HepG2 (cell line): Measurements from ENCODE around the gene RSPH10B.
"Not testable (repeated sequence)": the region's sequence is repeated elsewhere in the genome, so short reads cannot be mapped to it uniquely, and the experiment has no call there.

ENCODE experiments used
- HOXA9 ChIP-seq: sonication (generic); formaldehyde crosslinking; IDR thresholded peaks from 2 replicates; pipeline ENCODE4 v1.8.1; 2022; ENCODE audit warnings: missing genetic modification reagents, mild to moderate bottlenecking, moderate library complexity, borderline replicate concordance
- KDM1A ChIP-seq: IDR thresholded peaks from 2 replicates; pipeline ENCODE4 v1.6.1; 2016; ENCODE audit warnings: missing compliant biosample characterization
- MAFF ChIP-seq: IDR thresholded peaks from 2 replicates; pipeline ENCODE4 v1.6.1; 2011; ENCODE audit warnings: low read depth, low read length, improper control_type of control experiment
- RBAK ChIP-seq: sonication (generic); formaldehyde crosslinking; IDR thresholded peaks from 2 replicates; pipeline ENCODE4 v1.5.1; 2020; ENCODE audit warnings: mild to moderate bottlenecking, missing genetic modification reagents
- TAF15 ChIP-seq: fragments of 200-400 bp; formaldehyde crosslinking; IDR thresholded peaks from one replicate; pipeline ENCODE4 v1.6.1; 2018; ENCODE audit warnings: mild to moderate bottlenecking, low read depth, low read length; ENCODE audit not compliant: poor library complexity, severe bottlenecking

DNA sequence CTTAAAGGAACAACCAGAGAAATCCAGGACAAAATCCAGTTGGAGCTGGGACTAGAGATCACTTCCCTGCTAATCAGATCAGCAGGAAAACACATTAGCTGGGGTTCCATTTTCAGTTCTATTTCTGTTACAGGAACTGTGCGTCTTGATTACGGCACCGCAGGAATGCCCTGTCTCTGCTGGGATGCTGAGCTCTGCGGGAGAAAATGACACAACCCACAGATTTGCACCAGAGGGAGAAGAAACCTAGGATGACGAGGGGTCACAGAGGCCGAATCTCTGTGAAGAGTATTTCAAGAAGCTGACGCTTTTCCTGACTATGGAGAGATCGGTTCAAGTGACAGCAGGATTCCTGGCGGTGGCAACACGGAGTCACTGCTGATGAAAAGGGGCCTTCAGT, 40.2 kb downstream of the RSPH10B start:
- TF ChIP-seq KDM1A (CRISPR knock-in tag); TAF15; MAFF; RBAK (CRISPR knock-in tag); HOXA9 (CRISPR knock-in tag): not testable (repeated sequence)
